K562 (cell line): ENCODE data around the gene RIN3. TPM values are rescaled to one million over a fixed set of nuclear protein-coding genes. Genes with fewer than 3 reads are reported as not detected.
A peak's percentile ranks its signal among the peaks of the same experiment; 100 is the strongest.

Experiments used
- CTBP1 ChIP-seq: fragments of 450-650 bp; IDR thresholded peaks from 2 replicates; pipeline ENCODE4 v1.6.1; 2016; ENCODE audit warnings: borderline replicate concordance
- EHMT2 ChIP-seq: fragments of 450-650 bp; IDR thresholded peaks from 2 replicates; pipeline ENCODE4 v1.6.1; 2018; ENCODE audit warnings: antibody characterized with exemption
- ERF ChIP-seq: fragments of 450-650 bp; formaldehyde crosslinking; IDR thresholded peaks from 2 replicates; pipeline ENCODE4 v1.4.0; 2020; ENCODE audit warnings: mild to moderate bottlenecking, mixed read lengths
- GMEB1 ChIP-seq: fragments of 250-450 bp; sonication (Bioruptor Pico); IDR thresholded peaks from 2 replicates; pipeline ENCODE4 v1.4.0; 2020; ENCODE audit warnings: mild to moderate bottlenecking
- JUN ChIP-seq, 2 experiments: sonication (generic) in 1 of 2; formaldehyde crosslinking in 1 of 2; IDR thresholded peaks; 2 replicates each; pipeline versions ENCODE4 v1.6.1 to v1.8.0; 2012 to 2022; ENCODE audit warnings: borderline replicate concordance in 2 of 2, mild to moderate bottlenecking in 2 of 2, improper control_type of control experiment in 1 of 2, low read depth in 1 of 2, low read length in 1 of 2, missing genetic modification reagents in 1 of 2
- MAZ ChIP-seq, 2 experiments: fragments of 450-650 bp in 1 of 2; sonication (generic) in 1 of 2; formaldehyde crosslinking; IDR thresholded peaks in 1 of 2; conservative IDR thresholded peaks in 1 of 2; 2 replicates each; pipeline versions ENCODE4 v1.4.0 to v1.5.0; 2020; ENCODE audit warnings: mild to moderate bottlenecking in 1 of 2, missing genetic modification reagents in 1 of 2
- MECOM ChIP-seq: fragments of 250-450 bp; sonication (Bioruptor Pico); IDR thresholded peaks from 2 replicates; pipeline ENCODE4 v1.8.0; 2022; ENCODE audit warnings: inconsistent platforms
- MLX ChIP-seq, 2 experiments: fragments of 450-650 bp in 1 of 2; sonication (generic) in 1 of 2; formaldehyde crosslinking; conservative IDR thresholded peaks; 2 replicates each; pipeline versions ENCODE4 v1.4.0 to v1.8.1; 2020 to 2022; ENCODE audit warnings: mild to moderate bottlenecking in 1 of 2, missing genetic modification reagents in 1 of 2
- NR2C1 ChIP-seq, 2 experiments: fragments of 450-650 bp; IDR thresholded peaks; 2 replicates each; pipeline ENCODE4 v1.6.1; 2017; ENCODE audit warnings: mild to moderate bottlenecking in 2 of 2, antibody characterized with exemption in 1 of 2, inconsistent platforms in 1 of 2, missing compliant biosample characterization in 1 of 2, missing genetic modification characterization in 1 of 2
- NR2C2 ChIP-seq, 2 experiments: fragments of 200-800 bp in 1 of 2; sonication (Bioruptor generic) in 1 of 2; sonication (generic) in 1 of 2; formaldehyde crosslinking in 1 of 2; IDR thresholded peaks; 2 replicates each; pipeline versions ENCODE4 v1.6.1 to v1.8.0; 2016 to 2022; ENCODE audit warnings: mild to moderate bottlenecking in 1 of 2, missing compliant biosample characterization in 1 of 2, missing genetic modification characterization in 1 of 2, missing genetic modification reagents in 1 of 2
- RBM14 ChIP-seq: fragments of 200-400 bp; formaldehyde crosslinking; IDR thresholded peaks from 2 replicates; pipeline ENCODE4 v1.6.1; 2018; ENCODE audit warnings: low read depth, mild to moderate bottlenecking, low read length, moderate library complexity, borderline replicate concordance; ENCODE audit not compliant: insufficient read depth
- RHOXF2B ChIP-seq: fragments of 250-450 bp; sonication (Bioruptor Pico); conservative IDR thresholded peaks from 2 replicates; pipeline ENCODE4 v1.5.1; 2021
- SMARCA4 ChIP-seq: fragments of 450-650 bp; IDR thresholded peaks from 2 replicates; pipeline ENCODE4 v1.6.1; 2016
- SMARCE1 ChIP-seq: fragments of 450-650 bp; IDR thresholded peaks from 2 replicates; pipeline ENCODE4 v1.7.1; 2016; ENCODE audit warnings: mild to moderate bottlenecking
- SOX6 ChIP-seq: fragments of 450-650 bp; IDR thresholded peaks from 2 replicates; pipeline ENCODE4 v1.6.1; 2014; ENCODE audit warnings: mild to moderate bottlenecking
- SP2 ChIP-seq: IDR thresholded peaks from 2 replicates; pipeline ENCODE4 v1.6.1; 2011; ENCODE audit warnings: mild to moderate bottlenecking, low read depth, low read length, moderate library complexity; ENCODE audit not compliant: poor library complexity, severe bottlenecking; ENCODE audit errors: extremely low read depth
- TEAD2 ChIP-seq: fragments of 450-650 bp; IDR thresholded peaks from 2 replicates; pipeline ENCODE4 v1.6.1; 2016; ENCODE audit warnings: missing genetic modification characterization, control low read depth, missing compliant biosample characterization
- TEAD4 ChIP-seq, 2 experiments: sonication (generic) in 1 of 2; formaldehyde crosslinking in 1 of 2; IDR thresholded peaks; 2 replicates each; pipeline versions ENCODE4 v1.6.1 to v1.8.0; 2012 to 2022; ENCODE audit warnings: borderline replicate concordance in 1 of 2, inconsistent platforms in 1 of 2, low read length in 1 of 2, mild to moderate bottlenecking in 1 of 2, missing genetic modification reagents in 1 of 2
- ZNF165 ChIP-seq: fragments of 250-450 bp; sonication (Bioruptor Pico); IDR thresholded peaks from 2 replicates; pipeline ENCODE4 v1.4.0; 2020; ENCODE audit warnings: borderline replicate concordance
- ZNF75A ChIP-seq: fragments of 450-650 bp; formaldehyde crosslinking; IDR thresholded peaks from 2 replicates; pipeline ENCODE4 v1.4.0; 2020; ENCODE audit warnings: mild to moderate bottlenecking
- polyA plus RNA-seq, 8 experiments: library from polyadenylated mRNA; depleted of rRNA in 4 of 8; stranded (reverse) in 5 of 8; unstranded in 3 of 8; fragments of >200 nt; fragmentation: Nextera tagmentation in 2 of 8; fragmentation: Illumina TruSeq in 1 of 8; extraction: Ambion mirVana in 2 of 8; extraction: Trizol in 1 of 8; gene quantifications; 2 replicates each; pipeline versions ENCODE4 v1.2.1 to v1.2.3, GENCODE V29; 2011 to 2014; ENCODE audit warnings: inconsistent platforms in 1 of 8, missing spikeins in 1 of 8
- total RNA-seq, 7 experiments: library from RNA; depleted of rRNA in 6 of 7; stranded (reverse); fragments of >200 nt in 6 of 7; fragmentation: Illumina TruSeq in 2 of 7; extraction: Trizol in 2 of 7; gene quantifications; 2 replicates each; pipeline versions ENCODE4 v1.2.1 to v1.2.3, GENCODE V29; 2011 to 2021; ENCODE audit warnings: low replicate concordance in 1 of 7
- TF ChIP-seq, protein P1 (sequence below): fragments of 450-650 bp; IDR thresholded peaks from 2 replicates; pipeline ENCODE4 v1.7.1; 2018; ENCODE audit warnings: mild to moderate bottlenecking, low read depth; ENCODE audit not compliant: partially characterized antibody

The RIN3 gene
- total and polyA plus RNA-seq, 9 of the 15 experiments (the other 6 are each of a cell fraction or from before 2014, with no cell fraction given): 0.01 to 0.49 (median 0.08) TPM; not detected in 5

GRCh38 chr14:92503756-92504491 lies 9.7 kb upstream of the RIN3 start (continued):
- TF ChIP-seq SP2: no peak
- no peak for TF ChIP-seq NR2C2 (CRISPR knock-in tag; IDR thresholded peaks at IDR 0.05)
- peak; percentile 54 for TF ChIP-seq NR2C2 (tag; IDR thresholded peaks at IDR 0.05)
- TF ChIP-seq MECOM (CRISPR knock-in tag): no peak
- no peak for TF ChIP-seq ERF (CRISPR knock-in tag)
- no peak for TF ChIP-seq RBM14
- TF ChIP-seq, protein P1, sequence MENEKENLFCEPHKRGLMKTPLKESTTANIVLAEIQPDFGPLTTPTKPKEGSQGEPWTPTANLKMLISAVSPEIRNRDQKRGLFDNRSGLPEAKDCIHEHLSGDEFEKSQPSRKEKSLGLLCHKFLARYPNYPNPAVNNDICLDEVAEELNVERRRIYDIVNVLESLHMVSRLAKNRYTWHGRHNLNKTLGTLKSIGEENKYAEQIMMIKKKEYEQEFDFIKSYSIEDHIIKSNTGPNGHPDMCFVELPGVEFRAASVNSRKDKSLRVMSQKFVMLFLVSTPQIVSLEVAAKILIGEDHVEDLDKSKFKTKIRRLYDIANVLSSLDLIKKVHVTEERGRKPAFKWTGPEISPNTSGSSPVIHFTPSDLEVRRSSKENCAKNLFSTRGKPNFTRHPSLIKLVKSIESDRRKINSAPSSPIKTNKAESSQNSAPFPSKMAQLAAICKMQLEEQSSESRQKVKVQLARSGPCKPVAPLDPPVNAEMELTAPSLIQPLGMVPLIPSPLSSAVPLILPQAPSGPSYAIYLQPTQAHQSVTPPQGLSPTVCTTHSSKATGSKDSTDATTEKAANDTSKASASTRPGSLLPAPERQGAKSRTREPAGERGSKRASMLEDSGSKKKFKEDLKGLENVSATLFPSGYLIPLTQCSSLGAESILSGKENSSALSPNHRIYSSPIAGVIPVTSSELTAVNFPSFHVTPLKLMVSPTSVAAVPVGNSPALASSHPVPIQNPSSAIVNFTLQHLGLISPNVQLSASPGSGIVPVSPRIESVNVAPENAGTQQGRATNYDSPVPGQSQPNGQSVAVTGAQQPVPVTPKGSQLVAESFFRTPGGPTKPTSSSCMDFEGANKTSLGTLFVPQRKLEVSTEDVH: no peak
- peak; percentile 90 for TF ChIP-seq CTBP1
- TF ChIP-seq RHOXF2B (CRISPR knock-in tag): no peak
- TF ChIP-seq SMARCA4: no peak
- TF ChIP-seq ZNF165 (CRISPR knock-in tag): no peak
- peak; percentile 21; the same call in 1 of the 2 replicates for TF ChIP-seq SMARCE1
- TF ChIP-seq SOX6: 0 out of 2 replicates have a peak, but pooled peaks have one; percentile 41
- TF ChIP-seq MAZ (CRISPR knock-in tag; conservative IDR thresholded peaks at IDR 0.05 in 1 of 2, IDR thresholded peaks at IDR 0.05 in 1 of 2): no peak
- TF ChIP-seq MLX (CRISPR knock-in tag; conservative IDR thresholded peaks at IDR 0.05): no peak
- no peak for TF ChIP-seq GMEB1
- TF ChIP-seq TEAD2: peak; percentile 95
- no peak for TF ChIP-seq EHMT2
- peak; percentile 43; the same call in 1 of the 2 replicates for TF ChIP-seq TEAD4 (IDR thresholded peaks at IDR 0.05; ENCODE audit: low read length)
- TF ChIP-seq TEAD4 (CRISPR knock-in tag; IDR thresholded peaks at IDR 0.05; ENCODE audit: borderline replicate concordance): no peak
- 0 out of 2 replicates have a peak, but pooled peaks have one; percentile 41 for TF ChIP-seq JUN (IDR thresholded peaks at IDR 0.05; ENCODE audit: borderline replicate concordance, low read depth, low read length)
- no peak for TF ChIP-seq JUN (CRISPR knock-in tag; IDR thresholded peaks at IDR 0.05; ENCODE audit: borderline replicate concordance)
- TF ChIP-seq NR2C1 (IDR thresholded peaks at IDR 0.05): no peak
- TF ChIP-seq NR2C1 (tag; IDR thresholded peaks at IDR 0.05): peak; percentile 53; the same call in 1 of the 2 replicates
- no peak for TF ChIP-seq ZNF75A (CRISPR knock-in tag)
